CD14-positive monocyte (primary cell): Measurements from ENCODE around the gene CCDC90B. TPM values are rescaled to one million over a fixed set of nuclear protein-coding genes. Genes with fewer than 3 reads are reported as not detected.

ENCODE experiments used
- DNase-seq, 3 donors: peaks; one replicate each; pipeline ENCODE4 v3.0.0-alpha.2; 2011 to 2022
- H2AFZ ChIP-seq: 2 replicates; pipeline ENCODE4 v1.6.0; 2012; ENCODE audit warnings: mild to moderate bottlenecking, low read depth, low read length, inconsistent platforms; ENCODE audit not compliant: insufficient read depth, poor library complexity, severe bottlenecking
- H3K27ac ChIP-seq, 2 donors: 1 replicate in 1 of 2; 2 replicates in 1 of 2; pipeline ENCODE4 v1.5.1; 2012 to 2013; ENCODE audit warnings: low read length in 2 of 2, control low read depth in 1 of 2, inconsistent platforms in 1 of 2, low read depth in 1 of 2, mild to moderate bottlenecking in 1 of 2
- H3K27me3 ChIP-seq, 2 donors: one replicate each; pipeline versions ENCODE4 v1.6.0 to v1.6.1; 2011 to 2013; ENCODE audit warnings: low read length in 2 of 2; ENCODE audit not compliant: control insufficient read depth in 2 of 2, insufficient read depth in 2 of 2
- H3K36me3 ChIP-seq, 2 donors: replicated peaks in 1 of 2; 1 replicate in 1 of 2; 2 replicates in 1 of 2; pipeline versions ENCODE4 v1.5.1 to v1.6.1; 2012 to 2013; ENCODE audit warnings: low read length in 2 of 2, control low read depth in 1 of 2, inconsistent platforms in 1 of 2, mild to moderate bottlenecking in 1 of 2; ENCODE audit not compliant: insufficient read depth in 2 of 2, control insufficient read depth in 1 of 2
- H3K4me1 ChIP-seq, 2 donors: 1 replicate in 1 of 2; 2 replicates in 1 of 2; pipeline versions ENCODE4 v1.5.1 to v1.6.1; 2012 to 2013; ENCODE audit warnings: low read length in 2 of 2, control low read depth in 1 of 2, inconsistent platforms in 1 of 2, mild to moderate bottlenecking in 1 of 2, moderate library complexity in 1 of 2; ENCODE audit not compliant: insufficient read depth in 2 of 2, control insufficient read depth in 1 of 2
- H3K4me2 ChIP-seq: replicated peaks from 2 replicates; pipeline ENCODE3; 2012; ENCODE audit warnings: low read length, moderate library complexity, mild to moderate bottlenecking; ENCODE audit not compliant: poor library complexity, severe bottlenecking; ENCODE audit errors: extremely low read depth
- H3K4me3 ChIP-seq, 3 experiments: fragments of 200-600 bp in 1 of 3; sonication (generic) in 1 of 3; replicated peaks in 1 of 3; 1 replicate in 2 of 3; 2 replicates in 1 of 3; pipeline ENCODE4 v1.5.1; 2011 to 2013; ENCODE audit warnings: low read length in 3 of 3, mild to moderate bottlenecking in 3 of 3, control low read depth in 2 of 3, low read depth in 2 of 3, inconsistent platforms in 1 of 3, moderate library complexity in 1 of 3
- H3K79me2 ChIP-seq: 2 replicates; pipeline ENCODE4 v1.6.0; 2012; ENCODE audit warnings: mild to moderate bottlenecking, control low read depth, inconsistent platforms, low read length, moderate library complexity; ENCODE audit not compliant: insufficient read depth
- H3K9ac ChIP-seq: 2 replicates; pipeline ENCODE4 v1.6.0; 2017; ENCODE audit warnings: low read length, mild to moderate bottlenecking; ENCODE audit not compliant: insufficient read depth, poor library complexity, severe bottlenecking
- H3K9me3 ChIP-seq, 2 donors: replicated peaks in 1 of 2; 1 replicate in 1 of 2; 2 replicates in 1 of 2; pipeline versions ENCODE4 v1.5.1 to v1.6.1; 2012 to 2013; ENCODE audit warnings: low read length in 2 of 2, control low read depth in 1 of 2; ENCODE audit not compliant: control insufficient read depth in 1 of 2, insufficient read depth in 1 of 2
- H4K20me1 ChIP-seq: 2 replicates; pipeline ENCODE4 v1.6.0; 2012; ENCODE audit warnings: mild to moderate bottlenecking, low read length, control low read depth, moderate library complexity; ENCODE audit not compliant: insufficient read depth
- H3K27ac Mint-ChIP-seq, 7 donors: one replicate each; pipeline ENCODE4 v1.8.0; 2020; ENCODE audit warnings: mild to moderate bottlenecking in 7 of 7, mixed read lengths in 7 of 7, moderate library complexity in 6 of 7, inconsistent platforms in 2 of 7
- H3K27me3 Mint-ChIP-seq, 3 donors: one replicate each; pipeline ENCODE4 v1.8.0; 2021 to 2022; ENCODE audit warnings: low read depth in 3 of 3, mild to moderate bottlenecking in 3 of 3, mixed read lengths in 3 of 3, moderate library complexity in 3 of 3, inconsistent platforms in 1 of 3
- H3K36me3 Mint-ChIP-seq, 2 donors: one replicate each; pipeline ENCODE4 v1.8.0; 2020; ENCODE audit warnings: mixed read lengths in 2 of 2, inconsistent platforms in 1 of 2, mild to moderate bottlenecking in 1 of 2
- H3K4me1 Mint-ChIP-seq: one replicate; pipeline ENCODE4 v1.8.0; 2020; ENCODE audit warnings: mild to moderate bottlenecking, mixed read lengths
- H3K4me3 Mint-ChIP-seq, 2 donors: one replicate each; pipeline ENCODE4 v1.8.0; 2020; ENCODE audit warnings: mild to moderate bottlenecking in 2 of 2, mixed read lengths in 2 of 2, moderate library complexity in 1 of 2
- H3K9me3 Mint-ChIP-seq, 7 donors: one replicate each; pipeline ENCODE4 v1.8.0; 2020 to 2022; ENCODE audit warnings: mixed read lengths in 7 of 7, mild to moderate bottlenecking in 6 of 7, moderate library complexity in 6 of 7, inconsistent platforms in 2 of 7
- WGBS: methylation state at CpG from one replicate; pipeline ENCODE4 v1.1.5; 2013; ENCODE audit warnings: missing lambda C conversion rate; ENCODE audit not compliant: insufficient coverage; 5-methylcytosine and 5-hydroxymethylcytosine counted together
- intact Hi-C, 2 donors: fragments of 100-400 bp; cut with micrococcal nuclease; formaldehyde crosslinking; loops; one replicate each; pipeline versions ENCODE4 v1.15.0 to v1.15.1; 2023
- polyA plus RNA-seq, 3 donors: library from polyadenylated mRNA; depleted of rRNA in 1 of 3; unstranded in 2 of 3; stranded (reverse) in 1 of 3; fragments of 300-500 nt in 2 of 3; fragments of >200 nt in 1 of 3; fragmentation: Illumina TruSeq in 2 of 3; gene quantifications; 1 replicate in 2 of 3; 2 replicates in 1 of 3; pipeline ENCODE4 v1.2.3, GENCODE V29; 2012 to 2021
- TF ChIP-seq, protein P1 (sequence below): fragments of 200-600 bp; IDR thresholded peaks from one replicate; pipeline ENCODE4 v1.8.0; 2022; ENCODE audit warnings: antibody characterized with exemption, mild to moderate bottlenecking

CCDC90B gene
- polyA plus RNA-seq, 3 donors = 15.3 to 46.2 (median 39.6) TPM

DNA sequence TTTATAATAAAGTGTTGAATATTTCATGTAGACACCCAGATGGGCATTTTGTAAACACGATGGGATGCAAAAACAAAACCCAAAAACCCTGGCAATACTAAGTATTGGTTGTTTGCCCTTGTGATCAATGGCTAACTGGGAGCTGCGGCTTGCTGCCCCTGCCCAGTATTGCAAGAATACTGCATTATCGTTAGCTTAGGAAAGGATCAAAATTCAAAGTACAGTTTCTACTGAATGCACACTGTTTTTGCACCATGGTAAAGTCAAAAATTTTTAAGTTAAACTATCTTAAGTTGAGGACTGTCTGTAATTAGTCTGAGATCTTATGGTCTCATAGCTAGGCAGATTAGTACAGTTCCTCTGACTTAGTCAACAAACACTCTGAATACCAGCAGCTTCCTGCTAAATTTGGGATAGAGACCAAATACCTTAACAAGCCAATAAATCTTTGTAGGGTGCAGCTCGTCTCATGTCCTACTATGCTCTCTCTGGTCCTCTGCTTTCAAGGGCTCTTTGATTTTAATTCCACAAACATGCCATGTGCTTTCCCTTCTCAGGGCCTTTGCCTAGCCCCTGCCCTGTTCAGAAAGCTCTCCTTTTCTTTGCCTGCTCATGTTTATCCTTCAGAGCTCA, 4.0 kb downstream of the CCDC90B start:
- H3K4me1 Mint-ChIP-seq = peaks cover 22% of the 10 kb centered on the region
- H3K4me3 Mint-ChIP-seq = no peak overlapping the region
- peaks cover 28 to 38% of the 10 kb centered on the region in 2 donors for H3K36me3 ChIP-seq
- intact Hi-C loops = loop anchor here in 1 of 2 donors (10.0 kb wide), 1 partner anchor 87 kb away; the partner anchor contains the start of gene ANKRD42
- no peaks in the 10 kb centered on the region for H3K9me3 Mint-ChIP-seq
- H2AFZ ChIP-seq = no peak overlapping the region
- no peak overlapping the region for H3K27ac ChIP-seq
- H3K4me1 ChIP-seq = peaks cover 14 to 15% of the 10 kb centered on the region in 2 donors
- H3K4me2 ChIP-seq = no peak overlapping the region
- WGBS = 75% methylated on average over 1 of the region's 4 CpGs
- H3K9ac ChIP-seq = no peak overlapping the region
- peak overlapping the region in 1 of 7 donors; percentile 8 for H3K27ac Mint-ChIP-seq
- peaks cover 21 to 28% of the 10 kb centered on the region in 2 donors for H3K36me3 Mint-ChIP-seq
- no peak overlapping the region for H3K4me3 ChIP-seq
- no peaks in the 10 kb centered on the region for H3K27me3 ChIP-seq
- H3K27me3 Mint-ChIP-seq = no peaks in the 10 kb centered on the region
- no peaks in the 10 kb centered on the region for H3K9me3 ChIP-seq
- TF ChIP-seq, protein P1, sequence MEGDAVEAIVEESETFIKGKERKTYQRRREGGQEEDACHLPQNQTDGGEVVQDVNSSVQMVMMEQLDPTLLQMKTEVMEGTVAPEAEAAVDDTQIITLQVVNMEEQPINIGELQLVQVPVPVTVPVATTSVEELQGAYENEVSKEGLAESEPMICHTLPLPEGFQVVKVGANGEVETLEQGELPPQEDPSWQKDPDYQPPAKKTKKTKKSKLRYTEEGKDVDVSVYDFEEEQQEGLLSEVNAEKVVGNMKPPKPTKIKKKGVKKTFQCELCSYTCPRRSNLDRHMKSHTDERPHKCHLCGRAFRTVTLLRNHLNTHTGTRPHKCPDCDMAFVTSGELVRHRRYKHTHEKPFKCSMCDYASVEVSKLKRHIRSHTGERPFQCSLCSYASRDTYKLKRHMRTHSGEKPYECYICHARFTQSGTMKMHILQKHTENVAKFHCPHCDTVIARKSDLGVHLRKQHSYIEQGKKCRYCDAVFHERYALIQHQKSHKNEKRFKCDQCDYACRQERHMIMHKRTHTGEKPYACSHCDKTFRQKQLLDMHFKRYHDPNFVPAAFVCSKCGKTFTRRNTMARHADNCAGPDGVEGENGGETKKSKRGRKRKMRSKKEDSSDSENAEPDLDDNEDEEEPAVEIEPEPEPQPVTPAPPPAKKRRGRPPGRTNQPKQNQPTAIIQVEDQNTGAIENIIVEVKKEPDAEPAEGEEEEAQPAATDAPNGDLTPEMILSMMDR = no peak
- peaks cover 48% of the 10 kb centered on the region for H3K79me2 ChIP-seq
- no peaks in the 10 kb centered on the region for H4K20me1 ChIP-seq
- DNase-seq = no peak

DNA sequence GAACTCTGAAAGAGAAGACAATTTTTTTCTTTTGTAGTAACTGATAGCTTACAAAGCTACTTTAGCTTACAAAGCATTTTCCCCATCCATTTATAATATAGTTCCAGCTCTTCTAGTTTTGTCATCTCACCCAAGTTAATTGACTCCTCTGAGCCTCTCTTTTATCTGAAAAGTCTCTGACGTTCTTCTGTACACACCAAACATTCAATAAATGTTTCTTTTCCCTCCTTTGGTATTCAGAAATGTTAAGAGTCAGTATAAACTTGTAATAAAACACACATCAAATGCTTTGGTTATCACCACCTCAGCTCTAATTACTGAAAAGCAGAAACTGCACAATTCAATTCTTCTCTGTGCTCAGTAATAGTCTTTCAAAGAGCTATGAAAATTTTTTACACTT, 5.9 kb downstream of the CCDC90B start:
- no peak overlapping the region for H3K27ac Mint-ChIP-seq
- H3K36me3 ChIP-seq = peaks cover 40 to 58% of the 10 kb centered on the region in 2 donors
- TF ChIP-seq, protein P1 = no peak
- WGBS = no CpG with 5 or more reads among the region's 1 CpG
- intact Hi-C loops = loop anchor here in 1 of 2 donors (10.0 kb wide), 1 partner anchor 85 kb away; the partner anchor contains the start of gene ANKRD42
- H2AFZ ChIP-seq = no peak overlapping the region
- no peaks in the 10 kb centered on the region for H3K27me3 Mint-ChIP-seq
- no peak overlapping the region for H3K4me3 ChIP-seq
- no peaks in the 10 kb centered on the region for H3K9me3 Mint-ChIP-seq
- H3K27ac ChIP-seq = no peak overlapping the region
- H3K4me3 Mint-ChIP-seq = no peak overlapping the region
- H3K9ac ChIP-seq = no peak overlapping the region
- DNase-seq = no peak
- H3K27me3 ChIP-seq = no peaks in the 10 kb centered on the region
- no peaks in the 10 kb centered on the region for H3K9me3 ChIP-seq
- no peak overlapping the region for H3K4me2 ChIP-seq
- H3K4me1 Mint-ChIP-seq = peaks cover 15% of the 10 kb centered on the region
- H4K20me1 ChIP-seq = no peaks in the 10 kb centered on the region
- H3K79me2 ChIP-seq = peaks cover 43% of the 10 kb centered on the region
- peaks cover 28 to 41% of the 10 kb centered on the region in 2 donors for H3K36me3 Mint-ChIP-seq
- peaks cover 7 to 13% of the 10 kb centered on the region in 2 donors for H3K4me1 ChIP-seq
